Erythroblast (primary cell): ENCODE measurements around the gene PEMT.

ENCODE experiments used
- GATA1 ChIP-seq: IDR thresholded peaks from 2 replicates; pipeline ENCODE4 v1.6.1; 2011; ENCODE audit warnings: low read depth, mild to moderate bottlenecking, control low read depth, low read length, moderate library complexity
- POLR2A ChIP-seq: IDR thresholded peaks from 2 replicates; pipeline ENCODE4 v1.6.1; 2011; ENCODE audit warnings: mild to moderate bottlenecking, low read length

DNA sequence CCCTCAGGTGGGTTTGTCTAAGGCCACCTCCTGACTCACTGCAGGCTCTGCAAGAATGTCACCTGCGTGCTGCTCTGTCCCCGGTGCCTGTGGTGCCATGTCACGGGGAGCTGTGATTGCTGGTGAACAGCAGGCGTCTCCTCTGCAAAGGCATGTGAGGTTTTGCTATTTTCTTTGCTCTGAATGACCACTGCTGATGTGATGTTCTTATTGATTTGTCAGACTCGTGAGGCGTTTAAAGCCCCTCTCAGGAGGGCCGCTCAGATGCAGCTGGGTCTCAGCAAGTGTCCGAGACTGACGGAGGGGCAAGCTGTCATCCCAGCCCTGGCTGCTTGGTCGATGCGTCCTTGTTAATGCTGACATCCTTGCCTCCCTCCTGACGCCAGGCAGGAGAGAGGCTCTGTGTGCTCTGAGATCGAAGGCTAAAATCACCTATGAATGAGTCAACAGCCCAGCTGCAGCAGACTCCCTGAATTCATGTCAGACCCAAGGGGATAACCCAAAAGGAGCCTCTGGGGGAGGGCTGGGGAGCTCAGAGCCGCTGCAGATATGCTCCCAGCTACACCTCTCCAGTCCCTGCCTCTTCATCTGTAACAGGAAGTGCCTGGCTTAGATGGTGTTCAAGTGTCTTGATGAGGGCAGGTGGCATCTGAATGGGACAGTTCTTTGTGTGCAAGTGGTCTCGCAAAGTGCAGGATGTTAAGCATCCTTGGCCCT lies 11.8 kb upstream of the PEMT start:
- no peak for TF ChIP-seq POLR2A
- TF ChIP-seq GATA1, result no peak
